ENCODE data around the gene HOMEZ.

GRCh38 chr14:23299211-23299957 is 13.5 kb upstream of the HOMEZ start:
- no peak for TF ChIP-seq CTCF (IDR thresholded peaks at IDR 0.05; ENCODE audit: low read depth, low read length, poor library complexity, severe bottlenecking)
- no peak for TF ChIP-seq EZH2phosphoT487 (IDR thresholded peaks at IDR 0.05; ENCODE audit: borderline replicate concordance, low read length)
